IPS-11a (cell line): ENCODE measurements around the gene TMEM269.
A peak's percentile ranks its signal among the peaks of the same experiment; 100 is the strongest.

Experiments used
- H3K4me3 ChIP-seq: one replicate; pipeline ENCODE4 v1.5.1; 2013; ENCODE audit warnings: low read depth, low read length, control low read depth

The TMEM269 gene

DNA sequence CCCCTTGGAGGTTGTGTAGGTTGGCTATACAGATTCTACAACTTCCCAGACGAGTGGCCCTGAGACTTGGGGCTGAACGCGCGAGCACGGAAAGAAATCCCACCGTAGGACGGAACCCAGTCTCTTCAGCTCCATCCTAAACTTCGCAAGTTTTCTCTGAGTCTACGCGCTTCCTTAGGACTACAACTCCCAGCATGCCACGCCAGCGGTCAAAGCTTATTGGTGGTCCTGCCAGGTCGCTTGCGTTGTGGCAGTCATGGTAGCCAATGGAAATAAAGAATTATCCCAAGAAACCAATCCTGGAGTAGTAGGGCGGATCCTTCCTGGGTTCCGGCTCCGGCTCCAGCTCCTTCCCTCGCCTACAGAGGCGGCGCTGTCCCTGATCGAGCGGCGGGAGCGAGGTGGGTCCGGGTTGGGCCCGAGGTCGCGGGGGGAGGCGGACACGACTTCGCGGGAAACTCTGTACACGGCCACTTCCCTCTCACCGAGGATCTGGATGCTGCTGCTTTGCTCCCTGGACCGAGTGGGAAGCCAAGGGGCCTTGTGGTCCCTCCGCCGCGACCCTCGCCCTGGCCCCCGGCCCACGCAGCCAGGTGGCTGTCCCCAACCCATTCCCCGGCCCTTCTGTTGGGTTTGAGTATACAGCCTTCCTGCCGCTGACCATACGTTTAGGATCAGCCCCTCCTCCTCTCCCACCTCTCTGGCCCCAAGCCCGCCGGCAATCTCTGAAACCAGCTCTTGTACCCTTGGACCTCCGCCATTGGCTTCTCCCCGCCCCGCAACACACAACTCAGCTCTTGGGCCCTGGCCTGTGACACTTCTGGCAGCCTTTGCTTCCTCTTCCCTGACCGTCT, 61.7 kb downstream of the TMEM269 start, which contains the start of gene ZNF691:
TSS of gene ZNF691 (plus strand) at position 357 of the 854 bp plus-strand sequence. CDS start 3,046 bp downstream, outside the sequence.
- peak within 1 kb of the TSS; percentile 86 for H3K4me3 ChIP-seq

DNA sequence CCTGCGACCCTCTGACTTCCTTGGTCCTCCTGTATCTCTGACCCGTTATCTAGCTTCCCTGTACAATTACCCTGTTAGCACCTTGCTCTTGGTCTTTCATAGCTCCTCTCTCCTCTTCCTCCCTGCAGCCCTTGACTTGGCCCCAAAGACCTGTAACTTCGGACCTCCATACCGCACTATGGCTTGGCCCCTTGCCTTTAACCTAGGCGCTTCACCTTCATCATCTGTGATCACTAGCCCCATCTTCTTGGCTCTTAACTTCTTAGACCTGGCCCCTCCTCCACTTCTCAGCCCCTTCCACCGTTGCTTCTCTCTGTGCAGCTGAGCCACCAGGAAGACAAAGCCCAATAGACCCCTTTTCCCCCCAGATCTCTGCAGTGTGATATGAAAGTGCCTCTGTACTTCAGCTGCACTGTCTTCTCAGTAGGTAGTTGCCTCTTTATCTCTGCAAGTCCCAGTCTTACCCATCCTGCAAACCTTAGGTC, 62.4 kb downstream of the TMEM269 start:
- peak overlapping the region; percentile 86 for H3K4me3 ChIP-seq

DNA sequence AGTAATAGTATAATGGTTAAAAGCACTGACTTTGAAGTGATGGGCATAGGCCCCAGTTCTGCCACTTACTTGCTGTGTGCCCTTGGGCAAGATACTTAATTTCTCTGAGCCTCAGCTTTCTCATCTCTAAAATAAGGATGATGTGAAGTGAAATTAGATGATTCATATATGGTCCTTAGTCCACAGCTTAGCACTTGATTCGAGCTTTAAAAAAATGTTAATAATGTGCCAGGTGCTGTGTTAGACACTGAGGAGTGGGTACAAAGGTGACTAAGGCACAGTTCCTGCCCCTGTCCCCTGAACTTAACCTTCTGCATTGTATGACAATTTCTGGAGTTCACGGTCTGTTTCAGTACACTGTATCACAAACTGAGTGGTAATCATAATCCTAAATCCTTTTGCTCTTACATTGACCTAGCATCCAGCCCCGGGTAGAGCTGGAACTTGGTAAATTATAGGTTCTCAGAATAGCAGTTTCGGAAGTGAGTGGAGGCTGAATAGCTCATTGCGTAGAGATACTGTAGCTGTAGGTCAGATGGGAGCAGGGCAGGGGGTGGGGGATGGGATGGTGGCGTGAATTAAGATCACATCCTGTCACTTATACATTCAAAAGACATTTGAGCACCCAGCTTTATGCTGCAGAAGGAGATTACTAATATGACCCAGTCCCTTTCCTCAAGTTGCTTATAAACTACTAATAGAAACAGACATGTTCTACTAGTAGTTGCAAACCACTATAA, 63.1 kb downstream of the TMEM269 start:
- peak overlapping the region; percentile 86 for H3K4me3 ChIP-seq

DNA sequence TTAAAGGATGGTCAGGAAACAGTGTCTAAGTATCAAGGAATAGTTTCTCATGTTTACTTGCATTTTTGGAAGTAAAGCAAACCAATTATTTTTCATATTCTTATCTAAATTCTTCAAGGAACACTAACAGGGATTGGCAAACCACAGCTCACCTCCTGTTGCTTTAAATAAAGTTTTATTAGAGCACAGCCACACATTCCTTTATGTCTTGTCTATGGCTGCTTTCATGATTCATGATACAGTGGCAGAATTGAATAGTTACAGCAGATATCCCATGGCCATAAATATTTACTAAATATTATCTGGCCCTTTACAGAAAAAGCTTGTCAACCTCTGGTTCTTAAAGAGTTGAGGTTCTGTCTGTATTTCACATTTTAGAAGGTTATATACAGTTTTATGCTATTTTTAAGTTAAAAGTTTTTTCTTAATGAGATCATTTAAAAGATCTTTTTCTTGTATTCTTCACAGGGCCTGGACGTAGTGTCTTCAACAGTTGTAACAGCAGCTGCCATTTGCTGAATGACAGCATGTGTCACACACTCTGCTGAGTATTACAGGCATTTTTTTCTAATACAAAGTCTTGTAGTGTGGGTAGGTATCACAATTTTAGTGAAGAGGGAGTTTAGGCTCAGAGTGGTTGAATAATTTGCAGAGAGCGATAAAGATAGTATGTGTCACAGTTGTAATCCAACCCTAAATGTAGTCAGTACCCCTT, 64.2 kb downstream of the TMEM269 start:
- no peak overlapping the region for H3K4me3 ChIP-seq

DNA sequence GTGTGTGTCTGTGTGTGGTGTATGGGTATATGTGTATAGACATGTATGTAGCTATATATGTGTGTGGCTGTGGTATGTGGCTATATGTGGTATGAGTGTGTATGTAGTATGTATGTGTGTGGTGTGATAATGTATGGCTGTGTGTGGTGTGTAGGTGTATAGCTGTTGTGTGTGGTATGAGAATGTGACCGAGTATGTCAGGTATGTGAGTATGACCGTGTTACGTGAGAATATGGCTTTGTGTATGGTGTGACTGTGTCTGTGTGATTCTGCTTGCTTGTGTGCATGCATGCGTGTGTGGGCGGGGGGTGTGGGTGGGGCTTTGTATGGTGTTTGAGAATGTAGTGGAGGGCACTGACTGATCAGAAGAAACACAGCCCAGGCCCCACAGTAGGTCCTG, 65.2 kb downstream of the TMEM269 start:
- H3K4me3 ChIP-seq: no peak overlapping the region
